OCI-LY3 (cell line): ENCODE data around the gene XXYLT1.

Source experiments
- EZH2phosphoT487 ChIP-seq: fragments of 200-600 bp; shearing (Covaris generic); IDR thresholded peaks from 2 replicates; pipeline ENCODE4 v1.6.1; 2018; ENCODE audit warnings: antibody characterized with exemption, mixed run types, low read depth
- TF ChIP-seq, protein P1 (sequence below): fragments of 200-600, 300-600 bp; sonication (generic); IDR thresholded peaks from 2 replicates; pipeline ENCODE4 v1.5.1; 2014; ENCODE audit warnings: antibody characterized with exemption, low read length, low read depth

- TF ChIP-seq, protein P1, sequence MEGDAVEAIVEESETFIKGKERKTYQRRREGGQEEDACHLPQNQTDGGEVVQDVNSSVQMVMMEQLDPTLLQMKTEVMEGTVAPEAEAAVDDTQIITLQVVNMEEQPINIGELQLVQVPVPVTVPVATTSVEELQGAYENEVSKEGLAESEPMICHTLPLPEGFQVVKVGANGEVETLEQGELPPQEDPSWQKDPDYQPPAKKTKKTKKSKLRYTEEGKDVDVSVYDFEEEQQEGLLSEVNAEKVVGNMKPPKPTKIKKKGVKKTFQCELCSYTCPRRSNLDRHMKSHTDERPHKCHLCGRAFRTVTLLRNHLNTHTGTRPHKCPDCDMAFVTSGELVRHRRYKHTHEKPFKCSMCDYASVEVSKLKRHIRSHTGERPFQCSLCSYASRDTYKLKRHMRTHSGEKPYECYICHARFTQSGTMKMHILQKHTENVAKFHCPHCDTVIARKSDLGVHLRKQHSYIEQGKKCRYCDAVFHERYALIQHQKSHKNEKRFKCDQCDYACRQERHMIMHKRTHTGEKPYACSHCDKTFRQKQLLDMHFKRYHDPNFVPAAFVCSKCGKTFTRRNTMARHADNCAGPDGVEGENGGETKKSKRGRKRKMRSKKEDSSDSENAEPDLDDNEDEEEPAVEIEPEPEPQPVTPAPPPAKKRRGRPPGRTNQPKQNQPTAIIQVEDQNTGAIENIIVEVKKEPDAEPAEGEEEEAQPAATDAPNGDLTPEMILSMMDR: no peak
- no peak for TF ChIP-seq EZH2phosphoT487
Measured at GRCh38 chr3:195078891-195079440, 192.0 kb downstream of the XXYLT1 start.
